ENCODE data around the gene IL4R. TPM values are rescaled to one million over a fixed set of nuclear protein-coding genes. Genes with fewer than 3 reads are reported as not detected.
A peak's percentile ranks its signal among the peaks of the same experiment; 100 is the strongest.

IL4R gene
- total RNA-seq, result 6.4 to 8.2 TPM (median 6.8 TPM) in 3 replicates

DNA sequence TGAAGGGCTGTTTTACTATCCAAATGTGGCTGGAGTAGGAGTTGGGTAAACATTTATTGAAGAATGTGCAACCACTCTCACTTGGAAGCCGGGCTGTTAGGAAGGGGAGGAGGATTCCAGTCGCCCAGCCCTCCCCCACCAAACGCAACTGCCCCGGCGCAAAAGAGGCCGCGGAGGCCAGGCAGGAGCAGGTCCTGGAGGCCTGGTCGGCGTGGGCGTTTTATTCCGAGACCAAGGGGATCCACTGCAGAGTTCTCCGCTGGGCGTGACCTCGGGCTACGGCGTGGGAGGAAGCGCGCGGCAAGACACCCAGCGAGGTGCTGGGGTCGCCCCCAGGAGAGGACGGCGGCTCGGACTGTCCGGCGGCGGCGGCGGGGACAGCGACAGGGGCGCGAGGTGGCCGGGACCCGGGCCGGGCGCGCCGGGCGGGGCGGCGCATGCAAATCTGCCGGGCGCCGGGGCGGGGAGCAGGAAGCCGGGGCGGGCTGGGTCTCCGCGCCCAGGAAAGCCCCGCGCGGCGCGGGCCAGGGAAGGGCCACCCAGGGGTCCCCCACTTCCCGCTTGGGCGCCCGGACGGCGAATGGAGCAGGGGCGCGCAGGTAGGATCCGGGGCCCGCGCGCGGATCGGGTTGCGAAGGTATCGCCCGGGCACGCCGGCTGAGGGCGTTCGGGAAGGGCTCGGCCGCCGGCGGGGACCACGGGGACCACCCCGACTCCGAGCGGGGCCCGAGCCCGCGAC is at the start of gene IL4R:
TSS of gene IL4R (plus strand) at position 553 of the 739 bp plus-strand sequence. CDS start 26,230 bp downstream, outside the sequence.
- H3K4me1 Mint-ChIP-seq, result peaks cover 2% of the 10 kb centered on the region
- TF ChIP-seq, protein P1, sequence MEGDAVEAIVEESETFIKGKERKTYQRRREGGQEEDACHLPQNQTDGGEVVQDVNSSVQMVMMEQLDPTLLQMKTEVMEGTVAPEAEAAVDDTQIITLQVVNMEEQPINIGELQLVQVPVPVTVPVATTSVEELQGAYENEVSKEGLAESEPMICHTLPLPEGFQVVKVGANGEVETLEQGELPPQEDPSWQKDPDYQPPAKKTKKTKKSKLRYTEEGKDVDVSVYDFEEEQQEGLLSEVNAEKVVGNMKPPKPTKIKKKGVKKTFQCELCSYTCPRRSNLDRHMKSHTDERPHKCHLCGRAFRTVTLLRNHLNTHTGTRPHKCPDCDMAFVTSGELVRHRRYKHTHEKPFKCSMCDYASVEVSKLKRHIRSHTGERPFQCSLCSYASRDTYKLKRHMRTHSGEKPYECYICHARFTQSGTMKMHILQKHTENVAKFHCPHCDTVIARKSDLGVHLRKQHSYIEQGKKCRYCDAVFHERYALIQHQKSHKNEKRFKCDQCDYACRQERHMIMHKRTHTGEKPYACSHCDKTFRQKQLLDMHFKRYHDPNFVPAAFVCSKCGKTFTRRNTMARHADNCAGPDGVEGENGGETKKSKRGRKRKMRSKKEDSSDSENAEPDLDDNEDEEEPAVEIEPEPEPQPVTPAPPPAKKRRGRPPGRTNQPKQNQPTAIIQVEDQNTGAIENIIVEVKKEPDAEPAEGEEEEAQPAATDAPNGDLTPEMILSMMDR (IDR thresholded peaks at IDR 0.05; ENCODE audit: unreplicated experiment), result no peak
- H3K36me3 Mint-ChIP-seq, result no peaks in the 10 kb centered on the region
- peak in 1 of 2 experiments; percentile 52 for DNase-seq (ENCODE audit: low spot score in 2 of 2, unreplicated experiment in 2 of 2)
- H3K27me3 Mint-ChIP-seq (ENCODE audit: low read depth), result peaks cover 38% of the 10 kb centered on the region
- H3K4me3 Mint-ChIP-seq, result peak within 1 kb of the TSS; percentile 84
- no peaks in the 10 kb centered on the region for H3K9me3 Mint-ChIP-seq
- H3K27ac Mint-ChIP-seq, result peak within 1 kb of the TSS; percentile 16

DNA sequence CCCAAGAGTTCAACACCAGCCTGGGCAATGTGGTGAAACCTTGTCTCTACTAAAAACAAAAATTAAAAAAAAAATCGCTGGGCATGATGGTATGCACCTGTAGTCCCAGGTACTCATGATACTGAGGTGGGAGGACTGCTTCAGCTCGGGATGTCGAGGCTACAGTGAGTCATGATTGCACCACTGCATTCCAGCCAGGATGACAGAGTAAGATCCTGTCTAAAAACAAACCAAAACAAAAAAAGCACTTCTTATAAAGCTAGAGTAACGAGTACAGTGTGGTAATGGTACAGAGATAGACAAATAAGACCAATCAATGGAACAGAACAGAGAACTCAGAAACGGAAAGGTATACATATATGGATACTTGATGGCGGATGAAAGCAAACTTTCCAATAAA is 49.6 kb upstream of the IL4R start:
- Mint-ChIP-seq H3K36me3 (no peaks in the 10 kb centered on the region), H3K27me3 (ENCODE audit: low read depth) (no peaks in the 10 kb centered on the region), H3K27ac (no peak overlapping the region), H3K4me3 (no peak overlapping the region), H3K9me3 (no peaks in the 10 kb centered on the region), H3K4me1 (peaks cover 13% of the 10 kb centered on the region)
- no peak for DNase-seq (ENCODE audit: low spot score in 2 of 2, unreplicated experiment in 2 of 2)
- TF ChIP-seq, protein P1 (IDR thresholded peaks at IDR 0.05; ENCODE audit: unreplicated experiment), result no peak

DNA sequence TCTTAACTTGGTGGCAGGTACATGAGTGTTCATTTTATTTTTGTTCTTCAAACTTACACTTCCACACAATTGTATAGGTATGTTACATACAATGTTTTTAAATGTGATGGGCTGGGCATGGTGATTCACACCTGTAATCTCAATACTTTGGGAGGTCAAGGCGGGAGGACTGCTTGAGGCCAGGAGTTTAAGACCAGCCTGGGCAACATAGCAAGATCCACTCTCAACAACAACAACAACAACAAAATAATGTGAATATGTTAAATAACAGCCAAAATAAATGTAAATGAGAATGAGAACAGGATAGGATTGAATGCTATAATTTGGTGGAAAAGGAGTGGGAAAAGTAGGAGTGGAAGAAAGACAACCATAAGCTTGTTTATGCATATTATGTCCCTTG is 47.8 kb upstream of the IL4R start:
- no peak for DNase-seq (ENCODE audit: low spot score in 2 of 2, unreplicated experiment in 2 of 2)
- H3K4me3 Mint-ChIP-seq, result no peak overlapping the region

DNA sequence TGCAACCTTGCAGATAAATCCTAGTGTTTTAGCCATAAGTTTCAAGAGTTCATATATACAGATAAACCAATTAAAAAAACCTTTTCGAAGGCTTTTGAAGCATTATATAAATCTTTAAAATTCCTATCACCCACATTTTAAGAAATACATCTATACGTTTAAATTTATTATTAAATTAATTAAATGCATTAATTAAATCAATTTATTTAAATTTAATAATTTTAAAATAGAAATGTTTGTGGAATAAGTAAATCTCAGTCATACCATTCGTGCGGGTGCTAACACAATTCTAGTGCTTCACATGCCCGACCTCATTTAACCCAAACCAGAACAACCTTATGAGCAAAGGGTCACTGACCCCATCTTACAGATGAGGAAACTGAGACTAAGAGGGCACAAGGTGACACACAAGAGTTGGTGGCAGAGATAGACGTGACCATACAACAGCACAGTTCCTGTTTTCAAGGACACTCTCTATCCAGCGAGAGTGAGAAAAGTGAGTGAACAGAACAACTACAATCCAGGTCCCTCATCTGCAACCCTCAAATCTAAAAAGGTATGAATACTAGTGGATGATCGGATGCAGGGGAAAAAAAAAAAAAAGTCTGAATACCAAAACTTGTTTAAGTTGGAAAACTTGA is 46.6 kb upstream of the IL4R start:
- no peak overlapping the region for H3K27ac Mint-ChIP-seq
- TF ChIP-seq, protein P1 (IDR thresholded peaks at IDR 0.05; ENCODE audit: unreplicated experiment), result no peak
- no peak for DNase-seq (ENCODE audit: low spot score in 2 of 2, unreplicated experiment in 2 of 2)
- H3K36me3 Mint-ChIP-seq, result peaks cover 2% of the 10 kb centered on the region
- H3K4me1 Mint-ChIP-seq, result peaks cover 13% of the 10 kb centered on the region
- peaks cover 2% of the 10 kb centered on the region for H3K9me3 Mint-ChIP-seq
- H3K27me3 Mint-ChIP-seq (ENCODE audit: low read depth), result no peaks in the 10 kb centered on the region
- H3K4me3 Mint-ChIP-seq, result peak overlapping the region; percentile 84

More for the DNA sequence above, 47.8 kb upstream of the IL4R start:
- Mint-ChIP-seq H3K36me3 (no peaks in the 10 kb centered on the region), H3K4me1 (peaks cover 13% of the 10 kb centered on the region), H3K9me3 (no peaks in the 10 kb centered on the region), H3K27ac (no peak overlapping the region), H3K27me3 (ENCODE audit: low read depth) (no peaks in the 10 kb centered on the region)
- TF ChIP-seq, protein P1 (IDR thresholded peaks at IDR 0.05; ENCODE audit: unreplicated experiment), result no peak

DNA sequence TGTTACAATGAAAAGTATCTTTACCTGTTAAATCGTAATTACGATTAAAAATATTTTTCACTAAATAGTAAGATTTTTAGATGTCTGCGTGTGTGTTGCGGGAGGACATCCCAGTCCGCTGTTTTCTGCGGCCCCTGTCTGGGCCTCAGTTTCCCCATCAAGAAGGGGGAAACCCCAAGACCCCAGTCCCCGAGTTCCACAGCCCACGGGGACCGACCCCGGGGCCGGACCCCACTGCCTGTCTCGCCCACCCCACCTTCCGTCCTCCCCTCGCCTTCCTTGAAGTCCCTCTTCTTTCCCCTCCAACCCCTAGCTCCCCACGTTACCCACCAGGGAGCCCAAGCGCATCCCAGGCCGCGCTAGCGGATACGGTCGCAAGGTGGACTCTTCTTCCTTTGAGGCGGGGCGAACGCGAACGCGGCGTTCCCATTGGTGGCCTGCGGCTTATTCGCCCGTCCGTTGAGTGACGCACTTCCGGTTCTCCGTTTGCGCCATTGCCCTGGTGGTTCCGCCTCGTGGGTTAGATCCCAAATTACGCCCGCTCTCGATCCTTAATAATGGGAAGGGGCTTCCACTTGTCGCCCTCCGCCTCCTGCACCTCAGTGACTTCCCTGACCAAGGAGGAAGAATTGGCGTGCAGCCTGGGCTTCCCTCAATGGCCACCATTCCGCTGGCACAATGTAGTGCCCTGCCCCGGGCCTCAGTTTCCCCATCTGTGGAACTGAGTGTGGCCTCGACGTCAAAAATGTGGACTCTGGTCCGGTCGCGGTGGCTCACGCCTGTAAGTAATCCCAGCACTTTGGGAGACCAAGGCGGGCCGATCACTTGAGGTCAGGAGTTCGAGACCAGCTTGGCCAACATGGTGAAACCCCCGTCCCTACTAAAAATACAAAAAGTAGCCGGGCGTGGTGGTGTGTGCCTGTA is 45.1 kb upstream of the IL4R start, which contains the start of gene NSMCE1:
TSS of gene NSMCE1 (minus strand) at position 397 of the 924 bp plus-strand sequence. CDS start 11,202 bp downstream, outside the sequence.
- H3K4me3 Mint-ChIP-seq, result peak within 1 kb of the TSS; percentile 84
- peaks cover 3% of the 10 kb centered on the region for H3K9me3 Mint-ChIP-seq
- H3K27me3 Mint-ChIP-seq (ENCODE audit: low read depth), result no peaks in the 10 kb centered on the region
- peak within 1 kb of the TSS; percentile 89 for H3K27ac Mint-ChIP-seq
- peaks cover 10% of the 10 kb centered on the region for H3K4me1 Mint-ChIP-seq
- DNase-seq (ENCODE audit: low spot score in 2 of 2, unreplicated experiment in 2 of 2), result peak; percentile 72 to 86
- peaks cover 2% of the 10 kb centered on the region for H3K36me3 Mint-ChIP-seq
- TF ChIP-seq, protein P1 (IDR thresholded peaks at IDR 0.05; ENCODE audit: unreplicated experiment), result no peak
